Endothelial cell of hepatic sinusoid (primary cell): Measurements from ENCODE around the gene ENO2.

Experiments
- in situ Hi-C: cut with HindIII; loops from 2 replicates; pipeline ENCODE4 v1.10.0; 2017; ENCODE audit warnings: low sequenced_read_pairs

ENO2 gene

GRCh38 chr12:6959058-6959804 lies 44.9 kb downstream of the ENO2 start:
- in situ Hi-C loops = no loop called here

GRCh38 chr12:6959805-6960592 lies 45.6 kb downstream of the ENO2 start:
- in situ Hi-C loops = no loop called here

DNA sequence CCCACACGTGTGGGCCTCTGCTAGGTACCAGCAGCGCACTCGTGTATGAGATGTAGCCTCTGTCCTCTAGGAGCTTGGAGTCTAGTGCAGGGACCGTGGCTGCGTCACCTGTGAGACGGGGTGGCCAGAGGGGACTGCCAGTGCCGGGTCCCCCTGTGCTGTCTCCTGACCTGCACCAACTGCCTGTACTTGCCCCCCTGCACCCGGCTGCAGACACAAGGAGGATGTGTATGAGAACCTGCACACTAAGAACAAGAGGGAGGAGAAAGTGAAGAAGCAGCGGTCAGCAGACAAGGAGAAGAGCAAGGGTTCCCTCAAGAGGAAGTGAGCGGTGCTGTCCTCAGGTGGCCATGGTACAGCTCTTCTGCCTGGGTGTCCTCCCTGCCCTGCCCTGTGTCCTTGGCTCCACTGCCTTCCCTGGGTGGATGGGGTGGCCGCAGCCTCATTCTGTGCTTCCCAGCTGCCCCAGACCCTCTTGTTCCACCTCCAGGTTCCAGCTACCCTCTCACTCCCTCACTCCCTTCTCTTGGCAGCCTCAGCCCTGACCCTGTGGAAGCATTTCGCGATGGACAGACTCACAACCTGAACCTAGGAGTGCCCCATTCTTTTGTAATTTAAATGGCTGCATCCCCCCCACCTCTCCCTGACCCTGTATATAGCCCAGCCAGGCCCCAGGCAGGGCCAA lies 46.4 kb downstream of the ENO2 start:
- in situ Hi-C loops = no loop called here

- in situ Hi-C loops = no loop called here
Measured at GRCh38 chr12:6961278-6961694, 46.9 kb downstream of the ENO2 start.

- in situ Hi-C loops = no loop called here
Measured at GRCh38 chr12:6961695-6962284, 47.4 kb downstream of the ENO2 start.

GRCh38 chr12:6962285-6963015 lies 48.1 kb downstream of the ENO2 start:
- in situ Hi-C loops = no loop called here

- in situ Hi-C loops = no loop called here
Measured at GRCh38 chr12:6963016-6963731, 48.8 kb downstream of the ENO2 start.

GRCh38 chr12:6963791-6964413 lies 49.5 kb downstream of the ENO2 start:
- in situ Hi-C loops = no loop called here

DNA sequence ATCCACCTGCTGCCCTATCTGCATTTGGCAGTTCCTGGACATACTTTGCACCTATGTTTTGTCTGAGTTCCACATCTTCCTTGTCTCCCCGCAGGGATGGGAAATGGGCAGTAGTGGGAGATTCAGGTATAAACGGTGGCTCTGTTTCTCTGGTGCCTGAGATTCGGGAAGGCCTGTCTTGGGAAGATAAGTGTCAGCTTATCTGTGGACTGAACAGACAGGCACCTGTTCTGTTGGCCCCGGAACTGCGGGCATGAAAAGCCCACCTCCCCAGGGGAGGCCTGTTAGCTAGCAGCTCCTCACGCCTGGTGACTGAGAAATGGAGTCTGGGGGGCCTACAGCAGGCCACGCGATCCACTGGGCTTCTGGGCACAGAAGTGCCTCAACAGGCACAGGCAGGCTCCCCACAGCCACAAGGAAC lies 50.2 kb downstream of the ENO2 start:
- in situ Hi-C loops = loop anchor here (5.0 kb wide), 1 partner anchor 43 kb away; no protein-coding TSS in a partner anchor

DNA sequence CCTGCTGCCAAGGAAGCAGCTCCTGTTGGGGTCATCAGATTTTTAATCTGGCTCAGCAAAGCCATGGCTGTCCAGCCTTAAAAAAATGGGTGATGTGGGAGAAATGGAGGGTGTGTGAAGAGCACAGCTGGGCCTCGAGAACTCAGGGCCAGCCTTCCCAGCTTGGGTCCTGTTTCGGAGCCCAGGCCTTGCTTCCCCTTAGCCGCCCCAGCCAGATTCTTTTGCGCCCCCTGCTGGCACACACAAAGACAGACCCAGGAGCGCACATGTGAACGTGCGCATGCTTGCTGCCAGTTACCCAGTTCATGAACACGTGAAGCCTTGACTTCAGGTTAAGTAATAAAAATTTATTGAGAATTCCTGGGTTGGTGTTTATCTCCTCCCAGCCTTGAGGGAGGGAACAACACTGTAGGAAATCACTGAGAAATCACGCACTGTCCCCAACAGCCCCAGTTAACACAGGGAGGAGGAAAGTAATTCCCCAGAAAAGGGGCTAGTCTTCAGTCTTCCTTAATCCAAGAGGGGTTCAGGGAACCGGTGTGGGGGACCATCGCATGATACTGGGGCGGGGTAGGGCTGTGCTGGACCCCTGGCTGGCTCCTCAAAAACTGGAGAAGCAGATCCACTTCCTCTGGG lies 50.8 kb downstream of the ENO2 start:
- in situ Hi-C loops = loop anchor here (5.0 kb wide), 1 partner anchor 42 kb away; no protein-coding TSS in a partner anchor

DNA sequence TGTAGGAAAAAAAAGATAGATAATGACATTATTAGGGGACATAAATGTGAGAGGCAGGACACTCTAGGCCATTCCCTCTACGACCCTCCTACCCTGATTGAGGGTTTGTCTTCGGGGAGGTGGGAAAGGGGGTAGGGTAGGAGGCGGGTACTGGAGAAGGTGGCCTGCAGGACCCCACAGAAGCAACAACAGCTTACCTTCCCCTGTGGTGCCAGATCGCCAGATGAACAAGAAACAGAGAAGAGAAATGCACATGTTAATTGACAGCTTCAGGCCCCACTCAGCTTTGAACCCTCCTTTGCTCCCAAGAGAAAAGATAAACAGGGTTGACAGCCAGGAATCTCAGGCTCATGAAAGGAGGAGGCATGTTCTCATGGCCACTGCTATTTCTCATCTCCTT lies 51.3 kb downstream of the ENO2 start:
- in situ Hi-C loops = loop anchor here (5.0 kb wide), 1 partner anchor 42 kb away; no protein-coding TSS in a partner anchor

DNA sequence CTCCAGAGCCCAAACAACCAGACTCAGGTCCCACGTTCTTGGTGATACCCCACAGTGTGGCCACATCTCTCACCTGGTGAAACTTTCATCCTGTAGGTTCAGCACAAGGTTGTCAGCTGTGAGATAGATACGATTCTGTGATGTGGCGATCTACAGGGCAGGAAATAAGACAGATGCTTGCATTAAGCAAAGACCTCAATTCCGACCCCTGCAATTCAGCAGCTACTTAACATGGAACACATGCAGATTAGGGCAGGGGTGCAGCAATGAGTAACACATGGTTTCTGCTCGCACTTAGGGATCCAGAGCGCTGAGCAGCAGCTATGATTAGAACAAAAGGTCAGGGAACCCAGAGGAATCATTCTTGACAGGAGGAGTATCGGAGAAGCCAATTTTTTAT lies 52.0 kb downstream of the ENO2 start:
- in situ Hi-C loops = loop anchor here (5.0 kb wide), 1 partner anchor 41 kb away; no protein-coding TSS in a partner anchor

DNA sequence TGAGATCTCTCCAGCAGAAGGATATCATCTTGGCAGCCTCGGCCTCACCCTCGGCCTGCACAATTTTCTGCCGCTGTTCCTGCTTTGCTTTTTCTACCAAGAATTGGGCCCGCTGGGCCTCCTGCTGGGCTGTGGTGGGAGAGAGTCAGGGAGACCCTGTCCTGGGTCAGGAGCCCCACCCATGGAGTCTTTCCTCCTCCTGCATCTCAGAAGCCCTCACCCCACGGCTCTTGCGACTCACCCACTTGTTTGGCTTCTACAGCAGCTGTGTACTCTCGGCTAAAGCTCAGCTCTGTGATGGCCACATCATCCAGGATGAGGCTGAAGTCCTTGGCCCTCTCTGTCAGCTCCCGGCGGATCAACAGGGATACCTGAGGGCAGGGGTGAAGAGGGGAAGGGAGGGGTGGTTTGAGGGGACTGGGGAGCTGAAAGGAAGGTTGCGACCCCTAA lies 53.3 kb downstream of the ENO2 start:
- in situ Hi-C loops = loop anchor here (5.0 kb wide), 1 partner anchor 40 kb away; no protein-coding TSS in a partner anchor

- in situ Hi-C loops = loop anchor here (5.0 kb wide), 1 partner anchor 39 kb away; no protein-coding TSS in a partner anchor
Measured at GRCh38 chr12:6968426-6968825, 54.0 kb downstream of the ENO2 start.

DNA sequence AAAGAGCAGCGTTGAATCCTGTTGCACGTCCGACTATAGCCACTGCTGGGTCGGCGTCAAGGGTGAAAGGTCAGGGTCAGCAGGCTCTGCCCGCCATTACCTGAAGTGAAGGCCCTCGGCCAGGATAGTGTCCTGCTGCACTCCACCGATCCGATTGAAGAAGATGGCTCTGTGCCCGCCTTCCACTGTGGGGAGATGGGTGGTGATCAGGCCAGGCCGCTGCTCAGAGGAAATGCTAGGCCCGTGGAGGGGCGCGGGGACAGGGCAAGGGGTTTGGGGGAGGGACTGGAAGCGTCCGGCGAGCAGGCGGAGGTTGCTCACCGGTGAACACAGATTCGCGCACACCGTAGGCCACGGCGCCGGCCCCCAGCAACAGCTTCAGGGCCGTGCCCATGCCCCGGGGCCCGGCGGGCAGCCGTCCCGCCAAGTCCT lies 55.7 kb downstream of the ENO2 start:
- in situ Hi-C loops = no loop called here
